Liver (tissue), 9 donors: ENCODE results near the gene SHISA3. TPM values are rescaled to one million over a fixed set of nuclear protein-coding genes. Genes with fewer than 3 reads are reported as not detected.

Experiments used
- DNase-seq: peaks from one replicate; pipeline ENCODE4 v3.0.0-alpha.2; 2017; ENCODE audit warnings: low spot score
- H3K27ac ChIP-seq, 2 donors: one replicate each; pipeline ENCODE4 v1.7.0; 2013; ENCODE audit warnings: inconsistent platforms in 2 of 2, low read length in 2 of 2, control low read depth in 1 of 2, low read depth in 1 of 2, mild to moderate bottlenecking in 1 of 2
- H3K27me3 ChIP-seq, 4 donors: one replicate each; pipeline versions ENCODE4 v1.6.1 to v1.7.0; 2013; ENCODE audit warnings: low read length in 3 of 4, inconsistent platforms in 1 of 4, mild to moderate bottlenecking in 1 of 4, moderate library complexity in 1 of 4; ENCODE audit not compliant: control insufficient read depth in 4 of 4, insufficient read depth in 4 of 4
- H3K36me3 ChIP-seq, 4 donors: one replicate each; pipeline versions ENCODE4 v1.6.1 to v1.7.0; 2013; ENCODE audit warnings: low read length in 3 of 4, mild to moderate bottlenecking in 3 of 4, low read depth in 1 of 4, moderate library complexity in 1 of 4; ENCODE audit not compliant: control insufficient read depth in 4 of 4, insufficient read depth in 3 of 4
- H3K4me1 ChIP-seq, 4 donors: one replicate each; pipeline versions ENCODE4 v1.6.1 to v1.7.0; 2013; ENCODE audit warnings: low read length in 3 of 4, mild to moderate bottlenecking in 3 of 4, moderate library complexity in 1 of 4; ENCODE audit not compliant: control insufficient read depth in 4 of 4, insufficient read depth in 4 of 4
- H3K4me3 ChIP-seq, 3 donors: one replicate each; pipeline versions ENCODE4 v1.6.1 to v1.7.0; 2013; ENCODE audit warnings: low read length in 3 of 3, control low read depth in 1 of 3, low read depth in 1 of 3, mild to moderate bottlenecking in 1 of 3
- H3K9ac ChIP-seq, 2 donors: one replicate each; pipeline ENCODE4 v1.7.0; 2013; ENCODE audit warnings: low read length in 2 of 2, mild to moderate bottlenecking in 2 of 2, moderate library complexity in 2 of 2, control low read depth in 1 of 2, low read depth in 1 of 2
- H3K9me3 ChIP-seq, 4 donors: one replicate each; pipeline versions ENCODE4 v1.6.1 to v1.7.0; 2013; ENCODE audit warnings: low read length in 3 of 4; ENCODE audit not compliant: control insufficient read depth in 4 of 4
- ATF3 ChIP-seq: IDR thresholded peaks from 2 replicates; pipeline ENCODE4 v1.6.1; 2016; ENCODE audit warnings: antibody characterized with exemption
- CTCF ChIP-seq: fragments of 150-350 bp; IDR thresholded peaks from 2 replicates; pipeline ENCODE4 v1.5.1; 2017; ENCODE audit warnings: improper control_type of control experiment, low read depth, low read length; ENCODE audit not compliant: missing input control
- FOXA2 ChIP-seq: IDR thresholded peaks from 2 replicates; pipeline ENCODE4 v1.6.1; 2016; ENCODE audit warnings: antibody characterized with exemption
- HNF4A ChIP-seq, 2 donors: conservative IDR thresholded peaks; 2 replicates each; pipeline ENCODE4 v1.6.1; 2016; ENCODE audit warnings: antibody characterized with exemption in 2 of 2, mild to moderate bottlenecking in 2 of 2
- HNF4G ChIP-seq: IDR thresholded peaks from 2 replicates; pipeline ENCODE4 v1.6.1; 2016; ENCODE audit warnings: antibody characterized with exemption
- JUND ChIP-seq, 2 donors: IDR thresholded peaks; 2 replicates each; pipeline ENCODE4 v1.6.1; 2016; ENCODE audit warnings: antibody characterized with exemption in 2 of 2
- RAD21 ChIP-seq, 2 donors: IDR thresholded peaks; 2 replicates each; pipeline ENCODE4 v1.6.1; 2016; ENCODE audit warnings: antibody characterized with exemption in 2 of 2, mild to moderate bottlenecking in 2 of 2
- RXRA ChIP-seq, 2 donors: IDR thresholded peaks; 2 replicates each; pipeline ENCODE4 v1.6.1; 2017 to 2018; ENCODE audit warnings: antibody characterized with exemption in 2 of 2, mild to moderate bottlenecking in 1 of 2
- TAF1 ChIP-seq: conservative IDR thresholded peaks from 2 replicates; pipeline ENCODE4 v1.6.1; 2016; ENCODE audit warnings: antibody characterized with exemption, mild to moderate bottlenecking
- YY1 ChIP-seq: IDR thresholded peaks from 2 replicates; pipeline ENCODE4 v1.6.1; 2016; ENCODE audit warnings: antibody characterized with exemption, mild to moderate bottlenecking
- WGBS: extraction: QIAGEN DNeasy Blood & Tissue Kit; methylation state at CpG from one replicate; pipeline ENCODE4 v1.1.7; 2013; 5-methylcytosine and 5-hydroxymethylcytosine counted together
- polyA plus RNA-seq, 2 donors: library from polyadenylated mRNA; stranded (reverse) in 1 of 2; unstranded in 1 of 2; fragments of 200-250 nt in 1 of 2; fragments of >200 nt in 1 of 2; fragmentation: Nextera tagmentation in 1 of 2; extraction: Ambion mirVana in 1 of 2; gene quantifications; one replicate each; pipeline versions ENCODE4 v1.2.1 to v1.2.3, GENCODE V29; 2013 to 2015
- total RNA-seq, 2 donors: library from RNA; depleted of rRNA; stranded (reverse); fragments of >200 nt; gene quantifications; one replicate each; pipeline ENCODE4 v1.2.3, GENCODE V29; 2014
- TF ChIP-seq, protein P1 (sequence below): IDR thresholded peaks from 2 replicates; pipeline ENCODE4 v1.6.1; 2016; ENCODE audit warnings: antibody characterized with exemption
- donor health status: healthy.
- donor health status: healthy.
- donor health status: healthy.
- donor health status: healthy.
- donor health status: healthy.

SHISA3 gene
- total and polyA plus RNA-seq, 4 donors = 0.25 to 0.63 (median 0.56) TPM; not detected in 1

GRCh38 chr4:42420140-42420539 is 22.9 kb downstream of the SHISA3 start:
- no peak for TF ChIP-seq YY1
- no peak for TF ChIP-seq RXRA (IDR thresholded peaks at IDR 0.05)

DNA sequence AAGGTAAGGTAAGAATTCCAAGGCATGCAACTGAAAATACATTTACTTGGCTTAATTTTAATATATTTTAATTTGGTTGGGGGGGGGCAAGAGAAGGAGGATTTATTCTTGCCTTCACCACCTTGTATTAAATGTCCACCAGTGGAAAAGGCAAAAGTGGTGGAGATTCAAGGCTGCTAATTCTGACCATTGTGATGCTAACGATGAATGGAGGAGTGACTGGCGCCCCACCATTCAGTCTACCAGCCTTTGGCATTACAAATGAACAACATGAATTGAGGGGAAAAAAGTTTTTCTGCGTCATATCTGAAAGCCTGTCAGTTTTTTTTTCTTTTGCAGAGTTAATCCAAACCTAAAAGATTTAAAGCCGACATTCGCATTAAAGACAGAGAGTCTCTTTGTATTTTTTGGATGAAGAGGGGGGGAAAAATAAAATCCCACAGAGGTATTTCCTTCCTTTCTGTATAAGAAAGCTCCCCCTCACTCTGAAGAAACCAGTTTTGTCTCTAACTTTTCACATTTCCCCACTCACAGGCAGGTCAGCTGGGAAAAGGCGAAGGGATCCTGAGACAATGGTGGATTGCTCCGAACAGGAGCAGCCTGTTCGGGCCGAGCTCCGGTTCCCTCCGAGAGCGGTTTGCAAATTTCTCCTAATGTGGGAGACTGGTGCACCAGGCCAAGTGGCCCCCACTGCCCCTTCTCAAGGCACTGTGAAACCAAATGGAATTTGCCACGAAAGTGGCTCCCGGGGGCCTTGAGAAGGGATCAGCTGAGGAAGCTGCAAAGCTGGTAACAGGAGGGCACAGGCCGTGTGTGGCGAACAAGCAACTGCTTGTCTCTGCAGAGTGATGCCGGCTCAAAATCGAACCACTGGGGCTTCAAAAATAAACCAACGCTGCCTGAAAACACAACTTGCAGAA is 28.1 kb downstream of the SHISA3 start:
- H3K9me3 ChIP-seq = no peaks in the 10 kb centered on the region
- TF ChIP-seq ATF3 = no peak
- no peak for TF ChIP-seq RAD21 (IDR thresholded peaks at IDR 0.05)
- TF ChIP-seq, protein P1, sequence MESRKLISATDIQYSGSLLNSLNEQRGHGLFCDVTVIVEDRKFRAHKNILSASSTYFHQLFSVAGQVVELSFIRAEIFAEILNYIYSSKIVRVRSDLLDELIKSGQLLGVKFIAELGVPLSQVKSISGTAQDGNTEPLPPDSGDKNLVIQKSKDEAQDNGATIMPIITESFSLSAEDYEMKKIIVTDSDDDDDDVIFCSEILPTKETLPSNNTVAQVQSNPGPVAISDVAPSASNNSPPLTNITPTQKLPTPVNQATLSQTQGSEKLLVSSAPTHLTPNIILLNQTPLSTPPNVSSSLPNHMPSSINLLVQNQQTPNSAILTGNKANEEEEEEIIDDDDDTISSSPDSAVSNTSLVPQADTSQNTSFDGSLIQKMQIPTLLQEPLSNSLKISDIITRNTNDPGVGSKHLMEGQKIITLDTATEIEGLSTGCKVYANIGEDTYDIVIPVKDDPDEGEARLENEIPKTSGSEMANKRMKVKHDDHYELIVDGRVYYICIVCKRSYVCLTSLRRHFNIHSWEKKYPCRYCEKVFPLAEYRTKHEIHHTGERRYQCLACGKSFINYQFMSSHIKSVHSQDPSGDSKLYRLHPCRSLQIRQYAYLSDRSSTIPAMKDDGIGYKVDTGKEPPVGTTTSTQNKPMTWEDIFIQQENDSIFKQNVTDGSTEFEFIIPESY = no peak
- no peak for TF ChIP-seq JUND (IDR thresholded peaks at IDR 0.05)
- no peak for TF ChIP-seq HNF4A (conservative IDR thresholded peaks at IDR 0.05)
- no peak for TF ChIP-seq FOXA2
- TF ChIP-seq TAF1 = no peak
- TF ChIP-seq YY1 = no peak
- no peak for TF ChIP-seq RXRA (IDR thresholded peaks at IDR 0.05)
- H3K9ac ChIP-seq = no peak overlapping the region
- H3K27ac ChIP-seq = no peak overlapping the region
- H3K4me1 ChIP-seq = no peaks in the 10 kb centered on the region
- no peaks in the 10 kb centered on the region for H3K27me3 ChIP-seq
- no peak for DNase-seq
- no peaks in the 10 kb centered on the region for H3K36me3 ChIP-seq
- 92% methylated on average over 19 of the region's 19 CpGs for WGBS
- H3K4me3 ChIP-seq = no peak overlapping the region

More at GRCh38 chr4:42420140-42420539, 22.9 kb downstream of the SHISA3 start:
- Histone ChIP-seq H3K27ac (no peak overlapping the region), H3K9ac (no peak overlapping the region), H3K36me3 (no peaks in the 10 kb centered on the region), H3K4me3 (no peak overlapping the region), H3K9me3 (no peaks in the 10 kb centered on the region), H3K27me3 (no peaks in the 10 kb centered on the region), H3K4me1 (no peaks in the 10 kb centered on the region)
- WGBS = 92% methylated on average over 5 of the region's 5 CpGs
- no peak for DNase-seq

DNA sequence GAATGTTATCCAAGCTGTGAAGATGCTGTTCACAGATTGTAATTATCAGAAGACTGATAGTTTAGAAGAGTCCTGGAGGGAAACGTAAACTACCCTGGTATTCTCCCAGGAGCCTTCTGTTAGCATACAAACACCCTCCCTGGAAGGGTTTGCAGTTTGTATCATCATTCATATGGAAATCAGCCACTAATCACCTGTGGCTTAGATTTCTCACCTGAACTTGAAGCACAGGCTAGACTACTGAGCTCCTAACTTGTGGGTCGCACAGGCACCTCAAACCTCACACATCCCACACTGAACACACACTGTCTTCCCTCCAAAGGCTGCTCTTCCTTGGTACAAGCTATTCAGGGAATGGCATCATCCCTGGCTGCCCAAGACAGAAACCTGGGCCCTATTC is 30.7 kb downstream of the SHISA3 start:
- no peaks in the 10 kb centered on the region for H3K36me3 ChIP-seq
- H3K27me3 ChIP-seq = no peaks in the 10 kb centered on the region
- H3K4me1 ChIP-seq = no peaks in the 10 kb centered on the region
- TF ChIP-seq RAD21 (IDR thresholded peaks at IDR 0.05) = no peak
- TF ChIP-seq YY1 = no peak
- TF ChIP-seq HNF4G = no peak
- TF ChIP-seq CTCF = no peak
- H3K9me3 ChIP-seq = no peaks in the 10 kb centered on the region
- H3K9ac ChIP-seq = no peak overlapping the region
- DNase-seq = no peak
- no peak overlapping the region for H3K27ac ChIP-seq
- WGBS = 91% methylated on average over 2 of the region's 2 CpGs
- H3K4me3 ChIP-seq = no peak overlapping the region
